HEK293T (cell line): ENCODE data around the gene PSMC3IP.
A peak's percentile ranks its signal among the peaks of the same experiment; 100 is the strongest.

ENCODE experiments used
- CTCF ChIA-PET: fragments of 350-600 bp; formaldehyde crosslinking; extraction: SDS; loops from one replicate; lab custom pipeline; 2021; ENCODE audit warnings: antibody characterized with exemption, inconsistent platforms; lab: Yijun Ruan, JAX
- POLR2A ChIA-PET: fragments of 350-600 bp; formaldehyde crosslinking; extraction: SDS; loops from one replicate; lab custom pipeline; 2020; ENCODE audit warnings: antibody characterized with exemption, inconsistent platforms; lab: Yijun Ruan, JAX
- DNase-seq: peaks from one replicate; pipeline ENCODE4 v3.0.0; 2012; ENCODE audit warnings: mixed read lengths; ENCODE audit errors: extremely low spot score
- ARNT ChIP-seq: fragments of 450-650 bp; IDR thresholded peaks from 2 replicates; pipeline ENCODE4 v1.6.1; 2017; ENCODE audit warnings: mild to moderate bottlenecking
- BHLHE40 ChIP-seq: fragments of 450-650 bp; IDR thresholded peaks from 2 replicates; pipeline ENCODE4 v1.6.1; 2016; ENCODE audit warnings: mild to moderate bottlenecking, moderate library complexity, borderline replicate concordance
- CTBP1 ChIP-seq: fragments of 450-650 bp; IDR thresholded peaks from 2 replicates; pipeline ENCODE4 v1.6.1; 2016; ENCODE audit warnings: borderline replicate concordance
- ELF4 ChIP-seq: fragments of 450-650 bp; IDR thresholded peaks from 2 replicates; pipeline ENCODE4 v1.6.1; 2017; ENCODE audit warnings: antibody characterized with exemption
- FOXA1 ChIP-seq: fragments of 450-650 bp; IDR thresholded peaks from 2 replicates; pipeline ENCODE4 v1.6.1; 2016; ENCODE audit warnings: mild to moderate bottlenecking
- FOXK2 ChIP-seq: fragments of 450-650 bp; IDR thresholded peaks from 2 replicates; pipeline ENCODE4 v1.6.1; 2016; ENCODE audit warnings: mild to moderate bottlenecking
- HDGF ChIP-seq: fragments of 450-650 bp; IDR thresholded peaks from 2 replicates; pipeline ENCODE4 v1.6.1; 2017; ENCODE audit warnings: antibody characterized with exemption, borderline replicate concordance
- L3MBTL2 ChIP-seq: fragments of 450-650 bp; conservative IDR thresholded peaks from 2 replicates; pipeline ENCODE4 v1.6.1; 2016; ENCODE audit warnings: mild to moderate bottlenecking
- LEF1 ChIP-seq: fragments of 450-650 bp; IDR thresholded peaks from 2 replicates; pipeline ENCODE4 v1.6.1; 2017; ENCODE audit warnings: mild to moderate bottlenecking, borderline replicate concordance
- NFRKB ChIP-seq: fragments of 450-650 bp; IDR thresholded peaks from 2 replicates; pipeline ENCODE4 v1.6.1; 2016; ENCODE audit warnings: mild to moderate bottlenecking, moderate library complexity
- PKNOX1 ChIP-seq: fragments of 450-650 bp; IDR thresholded peaks from 2 replicates; pipeline ENCODE4 v1.6.1; 2016
- SP1 ChIP-seq: fragments of 450-650 bp; IDR thresholded peaks from 2 replicates; pipeline ENCODE4 v1.6.1; 2017
- SUZ12 ChIP-seq: fragments of 450-650 bp; IDR thresholded peaks from 2 replicates; pipeline ENCODE4 v1.6.1; 2016; ENCODE audit warnings: mild to moderate bottlenecking
- TARDBP ChIP-seq: fragments of 450-650 bp; IDR thresholded peaks from 2 replicates; pipeline ENCODE4 v1.6.1; 2016
- ZNF384 ChIP-seq: fragments of 450-650 bp; IDR thresholded peaks from 2 replicates; pipeline ENCODE4 v1.6.1; 2016

Gene PSMC3IP

GRCh38 chr17:42578282-42578869 lies 847 bp upstream of the PSMC3IP start:
- TF ChIP-seq SP1 (no peak), ZNF384 (peak; percentile 96), PKNOX1 (no peak), CTBP1 (no peak), HDGF (no peak), ELF4 (no peak)
- peak; percentile 85 for DNase-seq
- ChIA-PET CTCF (interaction anchor here (0.5 to 3.5 kb wide), 34 partner anchors 9 to 360 kb away, joined by 3 to 43 read pairs (median 4); partner anchors contain the start of genes BECN1, CNTNAP1, MLX and PLEKHH3), POLR2A (interaction anchor here (0.6 to 6.4 kb wide), 26 partner anchors 8 to 246 kb away, joined by 3 to 122 read pairs (median 6); partner anchors contain the start of genes BECN1, CCR10, CNTNAP1 and MLX)

GRCh38 chr17:42577140-42577531 lies 393 bp downstream of the PSMC3IP start:
- ChIA-PET POLR2A (interaction anchor here (1.0 to 6.4 kb wide), 18 partner anchors 10 to 247 kb away, joined by 3 to 122 read pairs (median 9); partner anchors contain the start of genes BECN1, CCR10, CNTNAP1 and MLX), CTCF (interaction anchor here (0.7 to 3.5 kb wide), 8 partner anchors 10 to 103 kb away, joined by 3 to 43 read pairs (median 8); partner anchors contain the start of genes MLX, PLEKHH3, RETREG3 and TUBG1)
- no peak for DNase-seq
- 0 out of 2 replicates have a peak, but pooled peaks have one; percentile 24 for TF ChIP-seq LEF1
- TF ChIP-seq FOXK2 = no peak

GRCh38 chr17:42574463-42574862 lies 3.1 kb downstream of the PSMC3IP start:
- DNase-seq = no peak
- TF ChIP-seq NFRKB = no peak
- TF ChIP-seq SUZ12 = no peak
- TF ChIP-seq L3MBTL2 = no peak
- TF ChIP-seq PKNOX1 = no peak
- no peak for TF ChIP-seq FOXK2
- no peak for TF ChIP-seq ELF4
- no peak for TF ChIP-seq ARNT
- no peak for TF ChIP-seq FOXA1
- CTCF ChIA-PET = no interaction called here
- POLR2A ChIA-PET = interaction anchor here (1.2 to 2.2 kb wide), 4 partner anchors 10 to 39 kb away, joined by 3 to 8 read pairs (median 6); partner anchors contain the start of genes NAGLU, RETREG3 and TUBG1

GRCh38 chr17:42573095-42573494 lies 4.4 kb downstream of the PSMC3IP start:
- no peak for TF ChIP-seq ARNT
- no peak for TF ChIP-seq SP1
- TF ChIP-seq L3MBTL2 = no peak
- TF ChIP-seq HDGF = no peak
- TF ChIP-seq NFRKB = no peak
- no peak for TF ChIP-seq LEF1
- TF ChIP-seq SUZ12 = no peak
- TF ChIP-seq TARDBP = no peak
- no peak for TF ChIP-seq BHLHE40
- no peak for TF ChIP-seq FOXK2
- ChIA-PET CTCF (interaction anchor here (0.5 kb wide), 1 partner anchor 190 kb away, joined by 3 read pairs; no protein-coding TSS in a partner anchor), POLR2A (interaction anchor here (1.1 to 2.2 kb wide), 4 partner anchors 18 to 392 kb away, joined by 3 to 8 read pairs (median 5); partner anchors contain the start of genes NAGLU, RETREG3 and TUBG1)
- no peak for DNase-seq

- ChIA-PET POLR2A (interaction anchor here (1.2 to 2.7 kb wide), 5 partner anchors 17 to 112 kb away, joined by 3 to 13 read pairs (median 6); partner anchors contain the start of genes NAGLU, RETREG3 and TUBG1), CTCF (no interaction called here)
- TF ChIP-seq ZNF384 (no peak), BHLHE40 (no peak), PKNOX1 (no peak), SP1 (no peak)
- no peak for DNase-seq
These were observed 5.9 kb downstream of the PSMC3IP start for GRCh38 chr17:42571435-42572225.

- no peak for DNase-seq
- ChIA-PET POLR2A (interaction anchor here (1.2 to 4.7 kb wide), 4 partner anchors 9 to 108 kb away, joined by 6 to 59 read pairs (median 11); partner anchors contain the start of genes NAGLU, PLEKHH3, PSMC3IP and RETREG3), CTCF (interaction anchor here (1.9 kb wide), 1 partner anchor 10 kb away, joined by 8 read pairs; no protein-coding TSS in a partner anchor)
- no peak for TF ChIP-seq SP1
- TF ChIP-seq PKNOX1 = no peak
- TF ChIP-seq SUZ12 = no peak
- no peak for TF ChIP-seq NFRKB
These were observed 9.0 kb downstream of the PSMC3IP start for GRCh38 chr17:42568341-42569111.
